PC-3 (cell line): ENCODE data around the gene CRYL1. TPM values are rescaled to one million over a fixed set of nuclear protein-coding genes. Genes with fewer than 3 reads are reported as not detected.

Experiments used
- ATAC-seq: fragments of 200-7000 bp; cut with Tn5 transposase; 2 replicates; pipeline ENCODE4 v1.9.1; 2020; ENCODE audit warnings: mild to moderate bottlenecking, moderate library complexity
- BruUV-seq: library from RNA; stranded (reverse); fragments of 400-500 nt; replicated peaks from 2 replicates; lab custom pipeline; 2021; lab: Mats Ljungman, UMichigan
- CTCF ChIA-PET: fragments of 300-600 bp; sonication (Branson Sonifier 250); formaldehyde crosslinking; loops from one replicate; lab custom pipeline; 2022; ENCODE audit warnings: antibody characterized with exemption; lab: Charles Lee
- POLR2A ChIA-PET: fragments of 300-600 bp; sonication (Branson Sonifier 250); formaldehyde crosslinking; loops from one replicate; lab custom pipeline; 2022; ENCODE audit warnings: antibody characterized with exemption; ENCODE audit not compliant: unreplicated experiment; lab: Charles Lee
- DNase-seq: peaks from one replicate; pipeline ENCODE4 v3.0.0-alpha.2; 2015
- H2AFZ ChIP-seq: fragments of 300-600 bp; sonication (generic); 2 replicates; pipeline ENCODE4 v1.6.0; 2016; ENCODE audit warnings: antibody characterized with exemption, low read length
- H3F3A ChIP-seq: fragments of 300-600 bp; sonication (generic); one replicate; pipeline ENCODE4 v1.6.0; 2017; ENCODE audit warnings: antibody characterized with exemption, low read length, control low read depth, mild to moderate bottlenecking; ENCODE audit not compliant: unreplicated experiment
- H3K27ac ChIP-seq: fragments of 300-600 bp; sonication (generic); 2 replicates; pipeline ENCODE4 v1.5.1; 2016; ENCODE audit warnings: mild to moderate bottlenecking, low read length
- H3K27me3 ChIP-seq: fragments of 300-600 bp; sonication (generic); 2 replicates; pipeline ENCODE4 v1.6.1; 2016; ENCODE audit warnings: low read length, mixed read lengths
- H3K36me3 ChIP-seq: fragments of 300-600 bp; sonication (generic); 2 replicates; pipeline ENCODE4 v1.6.1; 2016; ENCODE audit warnings: low read depth, mixed run types, low read length, mixed read lengths
- H3K4me1 ChIP-seq: fragments of 300-600 bp; sonication (generic); 2 replicates; pipeline ENCODE4 v1.5.1; 2016; ENCODE audit warnings: low read length; ENCODE audit not compliant: insufficient read depth
- H3K4me2 ChIP-seq: fragments of 300-600 bp; sonication (generic); 2 replicates; pipeline ENCODE4 v1.6.0; 2016; ENCODE audit warnings: low read length
- H3K4me3 ChIP-seq: fragments of 300-600 bp; sonication (generic); 2 replicates; pipeline ENCODE4 v1.5.1; 2016; ENCODE audit warnings: mild to moderate bottlenecking, low read length, mixed read lengths
- H3K79me2 ChIP-seq: fragments of 300-600 bp; sonication (generic); 2 replicates; pipeline ENCODE4 v1.6.1; 2017; ENCODE audit warnings: low read length, mixed read lengths
- H3K9ac ChIP-seq: fragments of 300-600 bp; sonication (generic); 2 replicates; pipeline ENCODE4 v1.6.0; 2016; ENCODE audit warnings: mild to moderate bottlenecking, low read length
- H3K9me2 ChIP-seq: fragments of 300-600 bp; sonication (generic); replicated peaks from 2 replicates; pipeline ENCODE4 v1.6.1; 2016; ENCODE audit warnings: mixed run types, low read length, mixed read lengths
- H3K9me3 ChIP-seq: fragments of 300-600 bp; sonication (generic); 2 replicates; pipeline ENCODE4 v1.6.1; 2016; ENCODE audit warnings: low read length, mixed read lengths
- H4K20me1 ChIP-seq: fragments of 300-600 bp; sonication (generic); 2 replicates; pipeline ENCODE4 v1.6.1; 2016; ENCODE audit warnings: low read length, mixed read lengths
- CTCF ChIP-seq: fragments of 300-600 bp; sonication (generic); conservative IDR thresholded peaks from 2 replicates; pipeline ENCODE4 v1.5.1; 2017; ENCODE audit warnings: antibody characterized with exemption, low read depth, mild to moderate bottlenecking, low read length
- EZH2 ChIP-seq: fragments of 300-600 bp; sonication (generic); IDR thresholded peaks from one replicate; pipeline ENCODE4 v1.6.1; 2017; ENCODE audit warnings: antibody characterized with exemption, mild to moderate bottlenecking, low read length; ENCODE audit not compliant: unreplicated experiment
- EZH2phosphoT487 ChIP-seq: fragments of 300-600 bp; sonication (generic); IDR thresholded peaks from 2 replicates; pipeline ENCODE4 v1.6.1; 2018; ENCODE audit warnings: mild to moderate bottlenecking, antibody characterized with exemption, low read length, borderline replicate concordance
- intact Hi-C: fragments of 100-400 bp; cut with micrococcal nuclease; formaldehyde crosslinking; loops from 2 replicates; pipeline ENCODE4 v1.9.0; 2023
- total RNA-seq: library from RNA; depleted of rRNA; stranded (reverse); fragments of >200 nt; gene quantifications from 2 replicates; pipeline ENCODE4 v1.2.3, GENCODE V29; 2014

CRYL1 gene
- total RNA-seq, 1 experiment from 2014 or later: 20.8 TPM

DNA sequence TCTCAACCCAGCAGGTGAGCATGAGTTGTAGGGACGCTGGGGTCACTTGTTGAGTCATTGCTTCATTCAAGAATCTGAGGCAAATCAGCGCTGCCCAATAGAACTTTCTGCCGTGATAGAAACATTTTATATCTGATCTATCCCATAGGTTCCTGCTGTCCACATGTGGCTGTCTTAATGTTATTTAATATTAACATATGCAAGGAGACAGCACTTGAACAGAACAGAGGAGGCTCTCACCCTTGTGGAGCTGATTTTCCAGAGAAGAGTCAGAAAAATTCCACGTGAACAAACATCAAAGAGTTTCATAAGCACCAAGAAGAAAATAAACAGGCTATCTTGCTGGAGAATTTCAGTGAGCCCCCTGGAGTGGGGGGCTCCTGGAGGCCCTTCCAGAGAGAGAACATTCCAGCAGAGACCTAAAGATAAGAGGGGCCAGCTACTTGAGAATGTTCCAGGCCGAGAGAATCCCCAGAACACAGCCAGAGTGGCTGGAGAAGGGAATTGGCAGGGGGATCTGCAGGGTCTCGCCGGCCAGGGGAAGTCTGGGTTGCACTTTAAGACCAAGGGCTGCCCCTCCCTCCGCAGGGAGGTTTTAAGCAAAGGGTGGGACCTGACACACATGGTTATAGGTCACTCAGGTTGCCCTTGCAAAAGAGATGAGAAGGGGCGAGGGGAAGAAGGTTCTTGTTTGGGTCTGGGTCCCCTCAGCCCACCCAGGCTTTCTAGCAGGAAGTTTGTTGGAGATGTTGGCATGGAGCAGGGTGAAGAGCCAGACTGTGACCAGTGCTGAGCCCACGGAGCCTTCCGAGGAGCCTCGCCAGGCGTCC is 135.7 kb downstream of the CRYL1 start:
- Histone ChIP-seq H3F3A (peaks cover 6% of the 10 kb centered on the region), H3K9me3 (no peaks in the 10 kb centered on the region), H3K9me2 (no peaks in the 10 kb centered on the region), H3K4me3 (no peak overlapping the region), H3K36me3 (no peaks in the 10 kb centered on the region), H4K20me1 (no peaks in the 10 kb centered on the region), H3K4me2 (no peak overlapping the region), H3K27me3 (no peaks in the 10 kb centered on the region), H3K79me2 (no peaks in the 10 kb centered on the region), H2AFZ (no peak overlapping the region), H3K9ac (no peak overlapping the region), H3K27ac (no peak overlapping the region), H3K4me1 (peaks cover 39% of the 10 kb centered on the region)
- no TSS peak for BruUV-seq
- ChIA-PET POLR2A (no interaction called here), CTCF (no interaction called here)
- intact Hi-C loops: no loop called here
- TF ChIP-seq EZH2 (no peak), CTCF (no peak), EZH2phosphoT487 (no peak)
- DNase-seq: no peak
- no peak for ATAC-seq

GRCh38 chr13:20388184-20388583 is 137.5 kb downstream of the CRYL1 start:
- H3K36me3 ChIP-seq: no peaks in the 10 kb centered on the region
- POLR2A ChIA-PET: no interaction called here
- H4K20me1 ChIP-seq: no peaks in the 10 kb centered on the region
- ATAC-seq (no peak), DNase-seq (no peak)
- no peak overlapping the region for H3K4me3 ChIP-seq
- intact Hi-C loops: no loop called here
- no peaks in the 10 kb centered on the region for H3K9me2 ChIP-seq
- TF ChIP-seq EZH2phosphoT487 (no peak), EZH2 (no peak), CTCF (no peak)
- peak overlapping the region; percentile 50 for H3K4me2 ChIP-seq
- peak overlapping the region; percentile 60 for H3K9ac ChIP-seq
- H3F3A ChIP-seq: peaks cover 6% of the 10 kb centered on the region
- H3K4me1 ChIP-seq: peaks cover 41% of the 10 kb centered on the region
- peak overlapping the region; percentile 66 for H2AFZ ChIP-seq
- peak overlapping the region; percentile 94 for H3K27ac ChIP-seq
- H3K9me3 ChIP-seq: no peaks in the 10 kb centered on the region
- CTCF ChIA-PET: no interaction called here
- H3K79me2 ChIP-seq: no peaks in the 10 kb centered on the region
- no peaks in the 10 kb centered on the region for H3K27me3 ChIP-seq
- BruUV-seq: no TSS peak

DNA sequence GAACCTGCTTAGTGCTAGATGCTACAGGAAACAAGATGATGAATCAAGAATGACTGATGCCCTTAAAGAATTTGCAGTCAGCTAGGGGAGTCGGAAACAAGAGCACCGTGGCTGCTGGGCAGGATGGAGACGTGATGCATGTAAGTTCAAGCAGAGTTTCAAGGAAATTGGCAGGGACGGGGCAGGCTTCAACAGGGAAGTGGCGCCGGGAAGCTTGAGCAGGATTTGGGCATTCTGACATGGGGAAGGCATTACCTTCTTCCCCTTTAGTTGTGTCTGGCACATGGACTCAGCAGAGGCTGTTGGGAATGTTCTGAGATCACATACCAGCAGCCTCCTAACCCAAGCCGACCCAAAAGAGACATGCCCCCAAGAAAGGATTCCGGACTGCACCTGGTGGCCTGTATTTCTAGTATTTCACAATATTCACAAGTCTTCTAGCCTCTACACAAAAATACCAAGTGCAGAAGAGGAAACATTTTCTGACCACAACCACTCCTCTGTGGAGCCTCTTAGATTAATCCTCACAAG is 138.2 kb downstream of the CRYL1 start:
- H3K27ac ChIP-seq: peak overlapping the region; percentile 94
- H3F3A ChIP-seq: peaks cover 6% of the 10 kb centered on the region

More for the DNA sequence above, 138.2 kb downstream of the CRYL1 start:
- no peaks in the 10 kb centered on the region for H3K9me2 ChIP-seq
- no peaks in the 10 kb centered on the region for H3K9me3 ChIP-seq
- CTCF ChIA-PET: no interaction called here
- intact Hi-C loops: loop anchor here (1.0 kb wide), 2 partner anchors 28 to 33 kb away; no protein-coding TSS in a partner anchor
- POLR2A ChIA-PET: no interaction called here
- peak overlapping the region; percentile 66 for H2AFZ ChIP-seq
- H3K9ac ChIP-seq: peak overlapping the region; percentile 60
- H3K79me2 ChIP-seq: no peaks in the 10 kb centered on the region
- peak overlapping the region; percentile 11; the same call in 1 of the 2 replicates for H3K4me3 ChIP-seq
- peak overlapping the region; percentile 50 for H3K4me2 ChIP-seq
- no peaks in the 10 kb centered on the region for H3K36me3 ChIP-seq
- no peaks in the 10 kb centered on the region for H4K20me1 ChIP-seq
- peaks cover 45% of the 10 kb centered on the region for H3K4me1 ChIP-seq
- TF ChIP-seq EZH2phosphoT487 (no peak), CTCF (no peak), EZH2 (no peak)
- TSS peak; percentile 77 for BruUV-seq
- ATAC-seq (peak; percentile 93), DNase-seq (peak; percentile 95)
- H3K27me3 ChIP-seq: no peaks in the 10 kb centered on the region
